Activated CD8-positive, alpha-beta T cell treated with anti-CD3 and anti-CD28 coated beads for 36 hours (primary cell): ENCODE measurements around the gene ATRN. TPM values are rescaled to one million over a fixed set of nuclear protein-coding genes. Genes with fewer than 3 reads are reported as not detected.
A peak's percentile ranks its signal among the peaks of the same experiment; 100 is the strongest.

Experiments
- ATAC-seq: fragments of 200-7000 bp; cut with Tn5 transposase; one replicate; pipeline ENCODE4 v1.10.0; 2021; ENCODE audit warnings: mild to moderate bottlenecking, moderate library complexity
- CTCF ChIA-PET: fragments of 350-600 bp; sonication (Branson Sonifier 250); formaldehyde crosslinking; loops from one replicate; lab custom pipeline; 2021; ENCODE audit warnings: antibody characterized with exemption; lab: Charles Lee
- POLR2A ChIA-PET: fragments of 350-600 bp; sonication (Branson Sonifier 250); formaldehyde crosslinking; loops from one replicate; lab custom pipeline; 2021; ENCODE audit warnings: antibody characterized with exemption; lab: Charles Lee
- DNase-seq: peaks from one replicate; pipeline ENCODE4 v3.0.0-alpha.2; 2020
- H3K27ac Mint-ChIP-seq: one replicate; pipeline ENCODE4 v1.8.0; 2021; ENCODE audit warnings: mild to moderate bottlenecking, mixed read lengths
- H3K27me3 Mint-ChIP-seq: one replicate; pipeline ENCODE4 v1.8.0; 2021; ENCODE audit warnings: mixed read lengths
- H3K36me3 Mint-ChIP-seq: one replicate; pipeline ENCODE4 v1.8.0; 2021; ENCODE audit warnings: low read depth, mixed read lengths
- H3K4me1 Mint-ChIP-seq: one replicate; pipeline ENCODE4 v1.8.0; 2021; ENCODE audit warnings: low read depth, mixed read lengths
- H3K4me3 Mint-ChIP-seq: one replicate; pipeline ENCODE4 v1.8.0; 2021; ENCODE audit warnings: mild to moderate bottlenecking, moderate library complexity, mixed read lengths
- H3K9me3 Mint-ChIP-seq: one replicate; pipeline ENCODE4 v1.8.0; 2021; ENCODE audit warnings: mixed read lengths
- CTCF ChIP-seq: fragments of 200-600 bp; IDR thresholded peaks from one replicate; pipeline ENCODE4 v1.8.0; 2022; ENCODE audit warnings: antibody characterized with exemption, mild to moderate bottlenecking
- intact Hi-C: fragments of 100-400 bp; cut with micrococcal nuclease; formaldehyde crosslinking; loops from one replicate; pipeline ENCODE4 v1.10.0; 2022
- total RNA-seq, 2 experiments: library from RNA; stranded (reverse); gene quantifications; one replicate each; pipeline ENCODE4 v1.2.3, GENCODE V29; 2021

Gene ATRN
- total RNA-seq, 2 experiments from 2014 or later, result 8.2 to 8.6 TPM

DNA sequence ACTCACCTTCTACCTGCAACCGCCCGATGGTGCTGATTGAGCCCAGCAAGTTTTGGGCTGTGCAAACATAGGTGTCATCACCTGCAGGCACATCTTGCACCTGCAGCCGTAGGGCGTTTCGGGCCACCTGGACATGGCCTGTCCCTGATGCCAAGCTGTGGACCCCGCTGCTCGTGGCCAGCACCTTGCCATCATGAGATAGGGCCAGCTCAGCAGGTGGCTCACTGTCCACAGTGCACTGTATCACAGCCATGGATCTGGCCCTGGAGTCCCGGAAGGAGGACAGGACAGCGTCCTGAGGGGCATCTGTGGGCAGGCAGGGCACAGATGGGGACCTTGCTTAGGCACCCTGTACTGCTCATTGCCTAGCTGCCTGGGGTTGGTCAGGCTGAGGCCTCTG is 221.1 kb downstream of the ATRN start:
- Mint-ChIP-seq H3K4me3 (no peak overlapping the region), H3K9me3 (no peaks in the 10 kb centered on the region), H3K27ac (no peak overlapping the region), H3K36me3 (no peaks in the 10 kb centered on the region), H3K27me3 (no peaks in the 10 kb centered on the region), H3K4me1 (no peaks in the 10 kb centered on the region)
- POLR2A ChIA-PET, result interaction anchor here (1.4 kb wide), 1 partner anchor 77 kb away, joined by 3 read pairs; no protein-coding TSS in a partner anchor
- ATAC-seq, result no peak
- CTCF ChIA-PET, result interaction anchor here (0.7 to 4.1 kb wide), 4 partner anchors 9 to 130 kb away, joined by 3 to 25 read pairs (median 4); no protein-coding TSS in a partner anchor
- no peak for TF ChIP-seq CTCF
- intact Hi-C loops, result no loop called here
- no peak for DNase-seq

GRCh38 chr20:3692706-3693294 is 222.0 kb downstream of the ATRN start:
- intact Hi-C loops, result no loop called here
- Mint-ChIP-seq H3K4me3 (no peak overlapping the region), H3K27ac (no peak overlapping the region), H3K9me3 (no peaks in the 10 kb centered on the region), H3K36me3 (no peaks in the 10 kb centered on the region), H3K4me1 (no peaks in the 10 kb centered on the region), H3K27me3 (no peaks in the 10 kb centered on the region)
- ChIA-PET CTCF (interaction anchor here (4.1 kb wide), 1 partner anchor 18 kb away, joined by 25 read pairs; no protein-coding TSS in a partner anchor), POLR2A (no interaction called here)
- ATAC-seq, result no peak
- no peak for TF ChIP-seq CTCF
- DNase-seq, result no peak

DNA sequence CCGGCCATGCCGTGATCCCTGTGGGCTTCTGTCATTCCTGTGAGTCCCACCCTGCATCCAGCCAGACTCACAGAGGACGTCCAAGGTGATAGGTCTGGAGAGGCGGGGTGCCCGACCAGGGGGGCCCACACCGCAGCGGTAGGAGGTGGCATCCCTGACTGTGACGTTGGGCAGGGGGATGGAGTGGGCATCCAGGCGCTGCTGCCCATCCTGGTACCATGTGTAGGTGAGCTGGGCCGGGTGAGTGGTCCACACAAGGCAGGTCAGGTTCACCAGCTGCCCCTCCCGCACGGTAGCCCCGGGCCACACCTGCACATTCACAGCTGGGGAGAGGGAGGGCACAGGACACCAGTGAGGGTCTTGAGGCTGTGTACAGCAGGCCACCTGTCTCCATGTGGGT is 222.6 kb downstream of the ATRN start:
- ChIA-PET POLR2A (no interaction called here), CTCF (interaction anchor here (4.1 kb wide), 1 partner anchor 17 kb away, joined by 25 read pairs; no protein-coding TSS in a partner anchor)
- no peaks in the 10 kb centered on the region for H3K27me3 Mint-ChIP-seq
- TF ChIP-seq CTCF, result no peak
- H3K4me3 Mint-ChIP-seq, result no peak overlapping the region
- no peaks in the 10 kb centered on the region for H3K9me3 Mint-ChIP-seq
- ATAC-seq, result no peak
- DNase-seq, result no peak
- H3K36me3 Mint-ChIP-seq, result no peaks in the 10 kb centered on the region
- intact Hi-C loops, result no loop called here
- H3K27ac Mint-ChIP-seq, result no peak overlapping the region
- no peaks in the 10 kb centered on the region for H3K4me1 Mint-ChIP-seq

- TF ChIP-seq CTCF, result no peak
- H3K36me3 Mint-ChIP-seq, result no peaks in the 10 kb centered on the region
- intact Hi-C loops, result no loop called here
- no peak overlapping the region for H3K27ac Mint-ChIP-seq
- H3K27me3 Mint-ChIP-seq, result no peaks in the 10 kb centered on the region
- no peak overlapping the region for H3K4me3 Mint-ChIP-seq
- ChIA-PET POLR2A (no interaction called here), CTCF (interaction anchor here (0.8 to 4.7 kb wide), 4 partner anchors 13 to 135 kb away, joined by 3 to 32 read pairs (median 16); no protein-coding TSS in a partner anchor)
- no peaks in the 10 kb centered on the region for H3K9me3 Mint-ChIP-seq
- DNase-seq (no peak), ATAC-seq (no peak)
- H3K4me1 Mint-ChIP-seq, result no peaks in the 10 kb centered on the region
These were observed 224.0 kb downstream of the ATRN start for GRCh38 chr20:3694864-3695263.

- intact Hi-C loops, result no loop called here
- Mint-ChIP-seq H3K4me3 (no peak overlapping the region), H3K27ac (no peak overlapping the region), H3K36me3 (no peaks in the 10 kb centered on the region), H3K4me1 (no peaks in the 10 kb centered on the region), H3K27me3 (no peaks in the 10 kb centered on the region), H3K9me3 (no peaks in the 10 kb centered on the region)
- DNase-seq, result peak; percentile 25
- no peak for ATAC-seq
- CTCF ChIA-PET, result interaction anchor here (0.7 to 5.5 kb wide), 13 partner anchors 8 to 160 kb away, joined by 3 to 32 read pairs (median 4); no protein-coding TSS in a partner anchor
- TF ChIP-seq CTCF, result peak; percentile 64
- POLR2A ChIA-PET, result no interaction called here
These were observed 225.4 kb downstream of the ATRN start for GRCh38 chr20:3696200-3696599.
